Measurements from ENCODE around the gene TJP1. TPM values are rescaled to one million over a fixed set of nuclear protein-coding genes. Genes with fewer than 3 reads are reported as not detected.

Gene TJP1
- total and polyA plus RNA-seq, 2 of the 8 experiments (the other 6 are each of a cell fraction or from before 2014, with no cell fraction given): 46.3 to 138 TPM

- ChIA-PET POLR2A (ENCODE audit: partially characterized antibody) (interaction anchor here (0.9 to 1.1 kb wide), 2 partner anchors 13 to 38 kb away, joined by 3 read pairs; no protein-coding TSS in a partner anchor), CTCF (ENCODE audit: partially characterized antibody) (interaction anchor here (0.5 to 1.6 kb wide), 5 partner anchors 11 to 477 kb away, joined by 3 to 6 read pairs (median 3); no protein-coding TSS in a partner anchor)
- H3K23me2 ChIP-seq (ENCODE audit: low read depth, low read length): no peaks in the 10 kb centered on the region
- WGBS, 2 experiments (ENCODE audit: extremely low coverage in 1 of 2, insufficient coverage in 1 of 2, insufficient read length in 1 of 2, insufficient replicate concordance in 2 of 2, low coverage in 1 of 2, low lambda C conversion rate in 2 of 2, missing lambda C conversion rate in 1 of 2): 76% methylated on average over 4 of the region's 4 CpGs; no CpG with 5 or more reads in 1 of the 2 experiments
- H2BK20ac ChIP-seq (ENCODE audit: low read length): no peak overlapping the region
- H4K5ac ChIP-seq (ENCODE audit: insufficient read length, low read depth, low read length): no peak overlapping the region
- no peak overlapping the region for H3K23ac ChIP-seq (ENCODE audit: insufficient read length)
- H2BK15ac ChIP-seq (ENCODE audit: low read length): no peak overlapping the region
- H3K4me2 ChIP-seq (ENCODE audit: insufficient read depth in 1 of 2, low read depth in 2 of 2, low read length in 2 of 2): no peak overlapping the region
- no peak overlapping the region for H2BK120ac ChIP-seq (replicated peaks; ENCODE audit: low read depth, low read length)
- no peaks in the 10 kb centered on the region for H3K9me3 ChIP-seq (ENCODE audit: insufficient read depth in 2 of 2, low read depth in 1 of 2, low read length in 1 of 2)
- H3K27me3 ChIP-seq (replicated peaks in 1 of 4; ENCODE audit: control insufficient read depth in 3 of 4, extremely low read depth in 1 of 4, insufficient read depth in 3 of 4, low read length in 3 of 4): no peaks in the 10 kb centered on the region
- TF ChIP-seq MAFK (IDR thresholded peaks at IDR 0.05; ENCODE audit: low read depth, low read length): no peak
- no peak for TF ChIP-seq SP2 (IDR thresholded peaks at IDR 0.05; ENCODE audit: low read length)
- no peak for TF ChIP-seq RFX5 (IDR thresholded peaks at IDR 0.05; ENCODE audit: borderline replicate concordance, low read depth, low read length)
- no peak for DNase-seq (ENCODE audit: low read depth in 1 of 2, low spot score in 2 of 2)
- no peak overlapping the region for H2AFZ ChIP-seq (ENCODE audit: low read length)
- H3K14ac ChIP-seq (ENCODE audit: insufficient read length): no peak overlapping the region
- H3K27ac ChIP-seq (ENCODE audit: low read depth, low read length): no peak overlapping the region
- no peak for FAIRE-seq
- no peaks in the 10 kb centered on the region for H3K36me3 ChIP-seq (ENCODE audit: control insufficient read depth in 2 of 4, insufficient read depth in 4 of 4, low read length in 3 of 4)
- no peak overlapping the region for H3K4ac ChIP-seq (replicated peaks; ENCODE audit: insufficient read length, low read depth, low read length)
- H2BK12ac ChIP-seq (ENCODE audit: low read depth, low read length): no peak overlapping the region
- H3K56ac ChIP-seq (replicated peaks; ENCODE audit: insufficient read length, low read depth, low read length): no peak overlapping the region
- no peak overlapping the region for H4K91ac ChIP-seq (replicated peaks; ENCODE audit: insufficient read length, low read length)
- H3K79me1 ChIP-seq (ENCODE audit: low read depth, low read length): no peaks in the 10 kb centered on the region
- H3K79me2 ChIP-seq (ENCODE audit: control insufficient read depth in 1 of 2, insufficient read depth in 2 of 2, low read length in 2 of 2): no peaks in the 10 kb centered on the region
- no peak overlapping the region for H3K9ac ChIP-seq (replicated peaks in 1 of 4; ENCODE audit: extremely low read depth in 1 of 4, low read depth in 3 of 4, low read length in 3 of 4)
- H2AK5ac ChIP-seq (ENCODE audit: low read depth, low read length): no peak overlapping the region
- no peak overlapping the region for H4K8ac ChIP-seq (ENCODE audit: extremely low read depth, insufficient read depth, low read length)
- no peak overlapping the region for H3K4me3 ChIP-seq (ENCODE audit: extremely low read depth in 1 of 4, insufficient read depth in 2 of 4, low read depth in 3 of 4, low read length in 4 of 4)
- no peak overlapping the region for H2BK5ac ChIP-seq (ENCODE audit: low read depth, low read length)
- no peaks in the 10 kb centered on the region for H4K20me1 ChIP-seq (replicated peaks in 1 of 2; ENCODE audit: control insufficient read depth in 1 of 2, insufficient read depth in 2 of 2, low read length in 2 of 2)
- H3K18ac ChIP-seq (ENCODE audit: extremely low read depth, low read length): no peak overlapping the region
- H3K4me1 ChIP-seq (replicated peaks in 1 of 4; ENCODE audit: control insufficient read depth in 3 of 4, insufficient read depth in 4 of 4, low read length in 3 of 4): peaks cover 3 to 4% (median 3%) of the 10 kb centered on the region in 4 experiments; a peak in 5 of 7 replicates
These were observed 37.0 kb upstream of the TJP1 start for GRCh38 chr15:29859293-29859692.
